GM20000 (cell line): ENCODE measurements around the gene B4GALT6.

Experiments used
- DNase-seq: peaks from one replicate; pipeline ENCODE4 v3.0.0; 2012; ENCODE audit warnings: low spot score
- CTCF ChIP-seq: IDR thresholded peaks from 2 replicates; pipeline ENCODE4 v1.5.1; 2012; ENCODE audit warnings: mild to moderate bottlenecking, control low read depth; ENCODE audit errors: extremely low read depth, missing control alignments

B4GALT6 gene

GRCh38 chr18:31579375-31579774, 105.0 kb downstream of the B4GALT6 start:
- no peak for DNase-seq

DNA sequence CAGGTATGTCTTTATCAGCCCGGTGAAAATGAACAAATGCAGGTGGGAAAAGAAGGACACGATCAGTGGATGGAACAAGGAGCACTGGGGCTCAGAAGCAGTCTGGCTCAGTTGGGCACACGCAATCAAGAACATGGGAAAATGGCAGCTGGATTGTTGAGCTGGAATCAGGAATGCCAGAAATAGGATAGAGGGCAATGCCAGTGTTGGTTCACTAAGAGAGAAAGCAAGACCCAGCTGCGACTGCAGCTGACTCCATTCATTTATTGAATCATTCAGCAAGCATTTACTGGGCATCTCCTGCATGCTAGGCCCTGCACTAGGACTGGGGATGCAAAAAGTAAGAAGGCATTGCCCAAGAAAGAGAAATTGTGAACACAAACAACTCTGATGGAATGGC, 106.3 kb downstream of the B4GALT6 start:
- no peak for TF ChIP-seq CTCF

More at GRCh38 chr18:31579375-31579774, 105.0 kb downstream of the B4GALT6 start:
- TF ChIP-seq CTCF: no peak

GRCh38 chr18:31577195-31577594, 107.2 kb downstream of the B4GALT6 start:
- no peak for DNase-seq
- TF ChIP-seq CTCF: no peak

More for the DNA sequence above, 106.3 kb downstream of the B4GALT6 start:
- DNase-seq: no peak

DNA sequence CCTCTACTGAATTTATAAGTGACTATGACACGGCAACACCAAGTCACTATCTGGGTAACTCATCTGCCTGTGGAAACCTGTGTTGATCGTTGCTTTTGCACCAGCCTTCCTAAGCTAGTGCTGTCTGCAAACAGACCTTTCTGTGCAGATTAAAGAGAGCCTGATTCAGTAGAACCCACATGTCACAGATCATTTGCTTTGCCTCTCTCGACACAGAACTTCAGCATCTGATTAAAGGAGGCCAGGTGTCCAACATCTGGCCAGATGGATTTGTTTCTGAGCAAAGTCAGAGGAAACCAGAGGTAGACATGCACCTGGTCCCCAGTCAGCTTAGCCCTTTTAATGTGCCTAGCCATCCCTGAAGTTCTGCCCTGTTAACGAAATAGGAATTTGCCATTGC, 107.7 kb downstream of the B4GALT6 start:
- DNase-seq: no peak
- TF ChIP-seq CTCF: no peak

DNA sequence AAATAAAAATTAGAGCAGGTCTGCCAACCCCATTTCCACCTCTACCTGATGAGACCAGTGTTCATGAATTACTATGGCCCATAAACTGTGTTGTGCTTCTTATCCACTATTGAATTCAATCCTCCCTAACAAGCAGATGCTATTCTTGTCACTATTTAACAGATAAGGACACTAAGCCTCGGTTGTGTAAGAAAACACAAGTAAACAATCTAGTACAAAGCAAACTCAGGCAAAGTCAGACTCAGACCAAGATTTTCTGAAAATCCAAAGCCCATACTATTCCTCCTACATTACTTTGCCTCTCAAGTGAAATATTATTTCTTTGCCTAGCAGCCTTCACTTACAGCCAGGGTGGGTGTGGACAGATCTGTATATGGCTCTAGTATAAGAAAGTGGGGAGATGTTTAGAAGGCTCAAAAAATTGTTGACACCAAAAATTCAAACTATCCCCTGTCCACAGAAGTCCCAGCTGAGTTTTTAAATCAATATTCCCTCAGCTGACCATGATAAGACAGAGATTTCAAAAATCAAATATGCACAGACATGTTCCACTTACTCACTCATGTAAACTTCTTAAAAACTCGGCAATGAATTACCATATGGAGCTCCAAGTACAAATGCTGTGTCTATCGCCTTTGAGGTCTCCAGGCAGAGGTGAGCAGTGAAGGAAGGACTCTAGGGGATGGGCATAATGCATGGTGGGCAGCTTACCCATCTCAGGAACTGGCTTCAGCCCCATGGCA, 108.7 kb downstream of the B4GALT6 start:
- no peak for TF ChIP-seq CTCF
- no peak for DNase-seq

DNA sequence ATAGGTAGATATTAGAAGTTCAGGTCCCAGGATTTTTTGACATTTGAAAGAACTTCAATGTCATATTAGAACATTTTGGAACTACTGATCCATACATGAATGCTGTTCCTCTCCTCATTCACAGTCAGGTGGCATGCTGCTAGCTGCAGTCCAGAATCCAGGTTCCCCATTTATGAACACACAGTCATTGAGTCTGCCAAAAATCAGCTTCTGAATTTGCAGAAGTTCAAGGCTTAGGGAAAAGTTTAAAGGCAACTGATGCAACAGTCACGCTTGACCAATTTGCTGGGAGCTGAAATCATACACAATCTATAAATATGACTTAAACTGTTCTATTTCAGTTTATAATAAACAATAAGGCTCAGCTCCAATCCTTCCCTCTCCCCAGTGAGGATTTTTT, 110.0 kb downstream of the B4GALT6 start:
- DNase-seq: no peak
- no peak for TF ChIP-seq CTCF
